Endodermal cell (in vitro differentiated cells): ENCODE measurements around the gene PIAS1. TPM values are rescaled to one million over a fixed set of nuclear protein-coding genes. Genes with fewer than 3 reads are reported as not detected.

ENCODE experiments used
- DNase-seq: peaks from one replicate; pipeline ENCODE4 v3.0.0-alpha.2; 2017
- H3K27ac ChIP-seq: 2 replicates; pipeline ENCODE4 v1.5.1; 2013; ENCODE audit warnings: mild to moderate bottlenecking, low read depth, low read length, moderate library complexity
- H3K27me3 ChIP-seq: 2 replicates; pipeline ENCODE4 v1.6.1; 2013; ENCODE audit warnings: mild to moderate bottlenecking, low read length, moderate library complexity; ENCODE audit not compliant: insufficient read depth, control insufficient read depth, poor library complexity, severe bottlenecking
- H3K36me3 ChIP-seq: 2 replicates; pipeline ENCODE4 v1.7.0; 2013; ENCODE audit warnings: mild to moderate bottlenecking, low read length, moderate library complexity; ENCODE audit not compliant: control insufficient read depth, insufficient read depth
- H3K4me1 ChIP-seq: one replicate; pipeline ENCODE4 v1.7.0; 2013; ENCODE audit warnings: low read length; ENCODE audit not compliant: control insufficient read depth, insufficient read depth
- H3K4me3 ChIP-seq: 2 replicates; pipeline ENCODE4 v1.5.1; 2013; ENCODE audit warnings: mild to moderate bottlenecking, low read length, moderate library complexity
- H3K9ac ChIP-seq: 2 replicates; pipeline ENCODE4 v1.6.1; 2013; ENCODE audit warnings: mild to moderate bottlenecking, low read length, moderate library complexity; ENCODE audit not compliant: poor library complexity, severe bottlenecking; ENCODE audit errors: extremely low read depth
- H3K9me3 ChIP-seq: 2 replicates; pipeline ENCODE4 v1.6.1; 2013; ENCODE audit warnings: mild to moderate bottlenecking, low read length, moderate library complexity; ENCODE audit not compliant: control insufficient read depth
- H3K27ac Mint-ChIP-seq: 2 replicates; pipeline ENCODE4 v1.8.0; 2020; ENCODE audit warnings: mixed read lengths
- H3K27me3 Mint-ChIP-seq: 2 replicates; pipeline ENCODE4 v1.8.0; 2021; ENCODE audit warnings: mild to moderate bottlenecking, mixed read lengths; ENCODE audit not compliant: insufficient read depth
- H3K36me3 Mint-ChIP-seq: 2 replicates; pipeline ENCODE4 v1.8.0; 2020; ENCODE audit warnings: low read depth, mixed read lengths
- H3K4me1 Mint-ChIP-seq: 2 replicates; pipeline ENCODE4 v1.8.0; 2020; ENCODE audit warnings: mixed read lengths
- H3K4me3 Mint-ChIP-seq: 2 replicates; pipeline ENCODE4 v1.8.0; 2020; ENCODE audit warnings: mild to moderate bottlenecking, moderate library complexity, mixed read lengths
- H3K9me3 Mint-ChIP-seq: 2 replicates; pipeline ENCODE4 v1.8.0; 2020; ENCODE audit warnings: mild to moderate bottlenecking, mixed read lengths
- CTCF ChIP-seq: fragments of 200-600 bp; sonication (generic); conservative IDR thresholded peaks from 2 replicates; pipeline ENCODE4 v1.5.0; 2021; ENCODE audit warnings: antibody characterized with exemption, mild to moderate bottlenecking
- WGBS, 2 experiments: methylation state at CpG; one replicate each; pipeline versions ENCODE4 v1.1.5 to v1.1.7; 2013; ENCODE audit warnings: missing lambda C conversion rate in 2 of 2, mixed read lengths in 1 of 2; ENCODE audit not compliant: insufficient coverage in 1 of 2, insufficient read length in 1 of 2; 5-methylcytosine and 5-hydroxymethylcytosine counted together
- total RNA-seq, 2 donors: library from RNA; stranded (reverse); fragmentation: NEBNext Ultra II Directional in 1 of 2; extraction: Animal tissue kit (Norgen Biotek cat#: 25700) in 1 of 2; gene quantifications; 2 replicates in 1 of 2; 3 replicates in 1 of 2; pipeline ENCODE4 v1.2.1, GENCODE V29; 2021

The PIAS1 gene
- total RNA-seq, 2 donors from 2014 or later: 38.0 to 40.1 TPM

- H3K4me3 ChIP-seq: no peak overlapping the region
- no peak for TF ChIP-seq CTCF
- H3K27ac Mint-ChIP-seq: no peak overlapping the region
- H3K4me3 Mint-ChIP-seq: no peak overlapping the region
- no peaks in the 10 kb centered on the region for H3K9me3 Mint-ChIP-seq
- H3K9me3 ChIP-seq: no peaks in the 10 kb centered on the region
- H3K36me3 Mint-ChIP-seq: peaks cover 7% of the 10 kb centered on the region
- no peaks in the 10 kb centered on the region for H3K4me1 ChIP-seq
- no peak overlapping the region for H3K27ac ChIP-seq
- no peaks in the 10 kb centered on the region for H3K27me3 ChIP-seq
- H3K36me3 ChIP-seq: no peaks in the 10 kb centered on the region
- no peak for DNase-seq
- no peaks in the 10 kb centered on the region for H3K27me3 Mint-ChIP-seq
- peaks cover 5% of the 10 kb centered on the region for H3K4me1 Mint-ChIP-seq
- H3K9ac ChIP-seq: no peak overlapping the region
Observed at GRCh38 chr15:68113273-68113672, 59.2 kb downstream of the PIAS1 start.

- H3K27me3 Mint-ChIP-seq: no peaks in the 10 kb centered on the region
- no peak for DNase-seq
Observed at GRCh38 chr15:68113751-68114150, 59.6 kb downstream of the PIAS1 start.

GRCh38 chr15:68114356-68114755 is 60.2 kb downstream of the PIAS1 start:
- H3K9ac ChIP-seq: no peak overlapping the region
- H3K4me3 Mint-ChIP-seq: no peak overlapping the region
- H3K4me3 ChIP-seq: no peak overlapping the region
- H3K36me3 ChIP-seq: no peaks in the 10 kb centered on the region
- DNase-seq: no peak
- no peaks in the 10 kb centered on the region for H3K27me3 ChIP-seq
- H3K27ac ChIP-seq: no peak overlapping the region
- no peaks in the 10 kb centered on the region for H3K4me1 ChIP-seq
- H3K9me3 Mint-ChIP-seq: no peaks in the 10 kb centered on the region
- no peak overlapping the region for H3K27ac Mint-ChIP-seq
- WGBS, 2 experiments: 88% methylated on average over 1 of the region's 1 CpG; no CpG with 5 or more reads in 1 of the 2 experiments
- H3K36me3 Mint-ChIP-seq: peaks cover 13% of the 10 kb centered on the region
- H3K27me3 Mint-ChIP-seq: no peaks in the 10 kb centered on the region
- no peaks in the 10 kb centered on the region for H3K9me3 ChIP-seq
- TF ChIP-seq CTCF: no peak
- peaks cover 4% of the 10 kb centered on the region for H3K4me1 Mint-ChIP-seq

More at GRCh38 chr15:68113751-68114150, 59.6 kb downstream of the PIAS1 start:
- peaks cover 4% of the 10 kb centered on the region for H3K4me1 Mint-ChIP-seq
- H3K27ac ChIP-seq: no peak overlapping the region
- no peak overlapping the region for H3K4me3 ChIP-seq
- H3K9me3 ChIP-seq: no peaks in the 10 kb centered on the region
- WGBS, 2 experiments: no CpG with 5 or more reads among the region's 1 CpG
- H3K36me3 ChIP-seq: no peaks in the 10 kb centered on the region
- TF ChIP-seq CTCF: no peak
- H3K4me3 Mint-ChIP-seq: no peak overlapping the region
- H3K9ac ChIP-seq: no peak overlapping the region
- H3K4me1 ChIP-seq: no peaks in the 10 kb centered on the region
- H3K36me3 Mint-ChIP-seq: peaks cover 11% of the 10 kb centered on the region
- H3K9me3 Mint-ChIP-seq: no peaks in the 10 kb centered on the region
- H3K27me3 ChIP-seq: no peaks in the 10 kb centered on the region
- H3K27ac Mint-ChIP-seq: no peak overlapping the region
